GM08714 (cell line): ENCODE results near the gene LRIG3.
"Not testable (repeated sequence)": the region's sequence is repeated elsewhere in the genome, so short reads cannot be mapped to it uniquely, and the experiment has no call there.

Experiments
- H3K4me3 ChIP-seq: fragments of 200-500 bp; sonication (Bioruptor generic); 2 replicates; pipeline ENCODE4 v1.5.1; 2014; ENCODE audit warnings: mild to moderate bottlenecking, low read length, inconsistent platforms
- ZNF274 ChIP-seq: IDR thresholded peaks from 2 replicates; pipeline ENCODE4 v1.6.1; 2012; ENCODE audit warnings: mild to moderate bottlenecking, low read depth, low read length

The LRIG3 gene

DNA sequence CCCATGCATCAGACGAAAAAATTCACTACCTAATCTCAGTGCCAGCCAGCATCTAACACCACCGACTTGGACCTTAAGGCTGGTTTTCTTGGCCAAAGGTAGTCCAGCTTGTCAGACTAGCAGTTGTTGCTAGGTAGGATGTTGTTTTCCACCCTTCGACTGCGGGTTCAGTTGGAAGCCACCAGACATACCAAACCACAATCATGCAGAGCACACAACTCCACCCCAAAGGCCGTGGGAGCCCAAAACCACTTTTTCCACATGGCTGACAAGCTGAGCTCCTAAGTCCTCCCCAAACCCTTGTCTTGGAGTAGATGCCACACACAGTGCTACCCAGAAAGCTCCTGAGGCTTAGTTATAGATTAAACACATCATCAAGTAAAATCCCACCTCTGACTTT, 46.8 kb downstream of the LRIG3 start:
- TF ChIP-seq ZNF274 = no peak

GRCh38 chr12:58871556-58871955, 48.7 kb downstream of the LRIG3 start:
- TF ChIP-seq ZNF274 = no peak
- H3K4me3 ChIP-seq = no peak overlapping the region

More for the DNA sequence above, 46.8 kb downstream of the LRIG3 start:
- H3K4me3 ChIP-seq = no peak overlapping the region

DNA sequence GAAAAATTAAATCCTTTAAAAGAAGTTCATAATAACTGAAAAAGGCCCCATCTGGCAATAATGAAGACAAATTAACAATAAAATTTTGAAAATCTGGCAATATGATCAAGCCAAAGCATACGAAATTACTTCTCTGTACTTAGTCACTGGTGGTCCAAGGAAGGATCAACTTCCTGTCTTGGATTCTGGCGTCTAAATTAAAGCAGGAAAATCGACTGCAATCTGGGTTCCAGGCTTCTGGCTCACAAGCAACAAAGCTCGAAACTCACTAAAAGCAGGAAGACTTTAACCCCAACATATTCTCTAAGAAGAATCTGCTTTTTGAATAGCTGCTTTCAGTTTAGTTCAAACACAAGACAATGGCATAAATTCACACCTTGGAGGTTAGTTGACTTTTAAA, 49.7 kb downstream of the LRIG3 start:
- TF ChIP-seq ZNF274 = no peak
- no peak overlapping the region for H3K4me3 ChIP-seq

DNA sequence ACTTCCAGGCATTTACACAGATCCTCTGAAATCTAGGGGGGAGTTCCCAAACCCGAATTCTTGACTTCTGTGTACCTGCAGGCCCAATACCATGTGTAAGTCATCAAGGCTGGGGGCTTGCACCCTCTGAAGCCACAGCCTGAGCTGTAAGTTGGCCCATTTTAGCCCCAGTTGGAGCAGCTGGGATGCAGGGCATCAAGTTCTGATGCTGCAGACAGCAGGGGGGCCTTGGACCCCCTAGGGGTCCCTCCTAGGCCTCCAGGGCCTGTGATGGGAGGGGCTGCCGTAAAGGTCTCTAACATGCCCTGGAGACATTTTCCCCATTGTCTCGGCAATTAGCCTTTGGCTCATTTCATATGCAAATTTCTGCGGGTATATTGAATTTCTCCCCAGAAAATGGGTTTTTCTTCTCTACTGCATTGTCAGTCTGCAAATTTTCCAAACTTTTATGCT, 59.5 kb downstream of the LRIG3 start:
- TF ChIP-seq ZNF274 = no peak
- no peak overlapping the region for H3K4me3 ChIP-seq

DNA sequence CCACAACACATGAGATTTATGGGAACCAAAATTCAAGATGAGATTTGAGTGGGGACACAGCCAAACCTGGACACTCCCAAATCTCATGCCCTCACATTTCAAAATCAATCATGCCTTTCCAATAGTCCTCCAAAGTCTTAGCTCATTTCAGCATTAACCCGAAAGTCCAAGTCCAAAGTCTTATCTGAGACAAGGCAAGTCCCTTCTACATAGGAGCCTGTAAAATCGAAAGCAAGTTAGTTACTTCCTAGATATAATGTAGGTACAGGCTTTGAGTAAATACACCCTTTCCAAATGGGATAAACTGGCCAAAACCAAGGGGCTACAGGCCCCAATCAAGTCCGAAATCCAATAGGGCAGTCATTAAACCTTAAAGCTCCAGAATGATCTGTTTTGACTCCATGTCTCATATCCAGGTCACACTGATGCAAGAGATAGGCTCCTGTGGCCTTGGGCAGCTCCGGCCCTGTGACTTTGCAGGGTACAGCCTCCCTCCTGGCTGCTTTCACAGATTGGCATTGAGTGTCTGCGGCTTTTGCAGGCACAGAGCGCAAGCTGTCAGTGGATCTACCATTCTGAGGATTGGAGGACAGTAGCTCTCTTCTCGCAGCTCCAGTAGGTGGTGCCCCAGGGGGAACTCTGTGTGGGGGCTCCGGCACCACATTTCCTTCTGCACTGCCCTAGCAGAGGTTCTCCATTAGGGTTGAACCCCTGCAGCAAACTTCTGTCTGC, 60.1 kb downstream of the LRIG3 start:
- no peak for TF ChIP-seq ZNF274
- no peak overlapping the region for H3K4me3 ChIP-seq

GRCh38 chr12:58858030-58858429, 62.3 kb downstream of the LRIG3 start:
- TF ChIP-seq ZNF274 = no peak
- no peak overlapping the region for H3K4me3 ChIP-seq

DNA sequence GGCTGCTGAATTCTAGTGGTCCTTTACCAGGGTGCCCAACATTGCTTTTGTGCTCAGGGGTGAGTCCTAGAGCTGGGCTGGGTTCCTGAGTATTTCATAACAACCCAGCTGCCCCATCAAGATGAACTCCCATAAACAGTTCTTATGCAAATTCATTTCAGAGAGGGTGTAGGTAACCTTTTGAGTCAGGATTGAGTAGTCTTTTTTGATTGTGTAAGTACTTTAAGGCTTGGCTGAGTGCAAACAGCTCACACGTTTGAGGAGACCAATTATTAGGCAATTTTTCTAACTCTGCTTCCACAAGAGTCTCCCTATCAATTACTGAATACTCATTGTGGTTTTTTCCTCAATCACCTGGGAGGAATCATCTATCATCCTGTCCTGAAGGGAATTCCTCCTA, 63.1 kb downstream of the LRIG3 start:
- not testable (repeated sequence) for H3K4me3 ChIP-seq

DNA sequence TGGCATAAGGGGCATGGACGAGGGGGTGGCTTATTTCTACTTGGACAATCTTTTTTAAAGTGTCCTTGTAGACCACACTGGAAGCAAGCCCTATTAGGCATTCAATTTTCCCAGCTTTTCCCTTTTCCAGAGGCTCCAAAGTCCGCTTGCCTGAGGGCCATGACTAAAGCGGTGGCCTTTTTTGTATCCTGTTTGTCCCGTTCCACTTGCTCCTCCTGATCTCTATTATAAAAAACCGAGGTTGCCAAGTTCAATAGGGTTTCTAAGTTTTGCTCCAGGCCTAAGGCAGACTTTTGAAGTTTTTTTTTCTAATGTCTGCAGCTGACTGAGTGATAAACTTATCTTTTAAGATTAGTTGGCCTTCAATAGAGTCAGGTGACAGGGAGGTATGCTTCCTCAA, 64.7 kb downstream of the LRIG3 start:
- not testable (repeated sequence) for H3K4me3 ChIP-seq

- TF ChIP-seq ZNF274 = no peak
- H3K4me3 ChIP-seq = no peak overlapping the region
Measured at GRCh38 chr12:58850826-58851225, 69.5 kb downstream of the LRIG3 start.

GRCh38 chr12:58847901-58848600, 72.3 kb downstream of the LRIG3 start:
- H3K4me3 ChIP-seq = no peak overlapping the region
- TF ChIP-seq ZNF274 = no peak

- TF ChIP-seq ZNF274 = no peak
- H3K4me3 ChIP-seq = no peak overlapping the region
Measured at GRCh38 chr12:58844161-58844560, 76.1 kb downstream of the LRIG3 start.

DNA sequence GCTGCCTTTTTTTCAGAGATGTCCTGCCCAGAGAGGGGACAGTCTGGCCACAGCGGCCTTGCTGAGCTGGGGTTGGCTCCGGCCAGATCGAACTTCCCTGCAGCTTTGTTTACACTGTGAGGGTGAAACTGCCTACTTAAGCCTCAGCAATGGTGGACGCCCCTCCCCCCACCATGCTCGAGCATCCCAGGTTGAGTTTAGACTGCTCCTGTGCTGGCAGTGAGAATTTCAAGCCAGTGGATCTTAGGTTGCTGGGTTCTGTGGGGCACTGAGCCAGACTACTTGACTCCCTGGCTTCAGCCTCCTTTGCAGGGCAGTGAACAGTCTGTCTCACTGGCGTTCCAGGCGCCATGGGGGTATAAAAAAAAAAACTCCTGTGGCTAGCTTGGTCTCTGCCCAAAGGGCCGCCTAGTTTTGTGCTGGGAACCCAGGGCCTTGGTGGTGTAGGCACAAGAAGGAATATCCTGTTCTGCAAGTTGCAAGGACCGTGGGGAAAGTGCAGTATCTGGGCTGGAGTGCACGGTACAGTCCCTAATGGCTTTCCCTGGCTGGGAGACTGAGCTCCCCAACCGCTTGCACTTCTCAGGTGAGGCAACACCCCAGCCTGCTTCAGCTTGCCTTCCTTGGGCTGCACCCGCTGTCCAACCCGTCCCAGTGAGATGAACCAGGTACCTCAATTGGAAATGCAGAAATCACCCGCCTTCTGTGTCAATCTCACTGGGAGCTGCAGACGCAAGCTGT, 79.1 kb downstream of the LRIG3 start:
- no peak overlapping the region for H3K4me3 ChIP-seq
- no peak for TF ChIP-seq ZNF274

DNA sequence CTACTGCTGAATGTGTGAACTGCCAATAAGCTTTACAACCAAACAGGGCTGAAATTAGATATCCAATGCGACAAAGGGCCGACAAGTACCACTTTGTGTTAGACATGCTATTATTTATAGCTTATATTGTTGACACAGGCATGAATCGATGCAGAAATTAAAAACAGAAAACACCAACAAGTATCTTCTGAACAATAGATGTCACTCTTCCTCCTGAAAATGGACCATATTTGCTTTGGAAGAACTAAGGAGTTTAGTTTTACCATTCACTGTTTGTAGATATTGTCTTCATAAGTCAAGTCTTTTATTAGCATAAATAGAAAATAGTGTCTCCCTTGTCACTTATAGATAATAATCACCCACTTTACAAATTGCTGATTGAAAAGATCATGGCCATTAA, 86.5 kb downstream of the LRIG3 start:
- TF ChIP-seq ZNF274 = no peak
- no peak overlapping the region for H3K4me3 ChIP-seq

- no peak for TF ChIP-seq ZNF274
- H3K4me3 ChIP-seq = no peak overlapping the region
Measured at GRCh38 chr12:58832920-58833319, 87.4 kb downstream of the LRIG3 start.
